ENCODE results near the gene VWA8.
"Not testable (repeated sequence)": the region's sequence is repeated elsewhere in the genome, so short reads cannot be mapped to it uniquely, and the experiment has no call there.

The VWA8 gene

DNA sequence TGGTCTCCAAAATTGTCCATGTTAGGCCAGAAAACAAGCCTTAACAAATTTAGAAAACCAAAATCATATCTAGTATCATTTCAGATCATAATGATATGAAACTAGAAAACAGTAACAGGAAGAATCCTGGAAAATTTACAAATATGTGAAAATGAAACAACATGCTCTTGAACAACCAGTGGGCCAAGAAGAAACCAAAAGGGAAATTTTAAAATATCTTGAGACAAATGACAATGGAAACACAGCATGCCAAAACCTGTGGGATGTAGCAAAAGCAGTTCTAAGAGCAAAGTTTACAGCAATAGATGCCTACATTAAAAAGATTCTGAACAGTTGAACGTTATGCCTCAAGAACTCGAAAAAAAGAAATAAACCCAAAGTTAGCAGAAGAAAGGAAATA, 32.6 kb downstream of the VWA8 start:
- DNase-seq (ENCODE audit: low read depth in 4 of 4, low spot score in 1 of 4), result no peak

DNA sequence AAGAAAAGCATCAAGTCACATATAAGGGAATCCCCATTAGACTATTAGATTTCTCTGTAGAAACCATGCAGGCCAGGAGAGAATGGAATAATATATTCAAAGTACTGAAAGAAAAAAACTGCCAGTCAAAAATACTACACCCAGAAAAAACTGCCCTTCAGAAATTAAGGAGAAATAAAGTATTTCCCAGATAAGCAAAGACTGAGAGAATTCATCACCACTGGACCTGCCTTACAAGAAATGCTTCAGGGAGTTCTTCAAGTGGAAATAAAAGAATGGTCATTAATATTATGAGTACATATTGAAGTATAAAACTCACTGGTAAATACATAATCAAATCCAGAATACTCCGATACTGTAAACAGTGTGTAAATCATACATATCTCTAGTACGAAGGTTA, 35.9 kb downstream of the VWA8 start:
- no peak for DNase-seq (ENCODE audit: low read depth in 4 of 4, low spot score in 1 of 4)

- not testable (repeated sequence) for DNase-seq (ENCODE audit: low read depth in 4 of 4, low spot score in 1 of 4)
Observed at GRCh38 chr13:41922894-41923293, 38.0 kb downstream of the VWA8 start.

GRCh38 chr13:41919741-41920487, 41.0 kb downstream of the VWA8 start:
- DNase-seq (ENCODE audit: low read depth in 4 of 4, low spot score in 1 of 4), result no peak

- DNase-seq (ENCODE audit: low read depth in 4 of 4, low spot score in 1 of 4), result no peak
Observed at GRCh38 chr13:41919031-41919740, 41.7 kb downstream of the VWA8 start.

- no peak for DNase-seq (ENCODE audit: low read depth in 4 of 4, low spot score in 1 of 4)
Observed at GRCh38 chr13:41917641-41918040, 43.3 kb downstream of the VWA8 start.

- DNase-seq (ENCODE audit: low read depth in 4 of 4, low spot score in 1 of 4), result no peak
Observed at GRCh38 chr13:41916173-41916954, 44.5 kb downstream of the VWA8 start.

- DNase-seq (ENCODE audit: low read depth in 4 of 4, low spot score in 1 of 4), result no peak
Observed at GRCh38 chr13:41915081-41915480, 45.8 kb downstream of the VWA8 start.

GRCh38 chr13:41914552-41914951, 46.4 kb downstream of the VWA8 start:
- no peak for DNase-seq (ENCODE audit: low read depth in 4 of 4, low spot score in 1 of 4)

GRCh38 chr13:41909506-41909905, 51.4 kb downstream of the VWA8 start:
- no peak for DNase-seq (ENCODE audit: low read depth in 4 of 4, low spot score in 1 of 4)

- no peak for DNase-seq (ENCODE audit: low read depth in 4 of 4, low spot score in 1 of 4)
Observed at GRCh38 chr13:41905600-41906254, 55.2 kb downstream of the VWA8 start.

- peak in 1 of 4 experiments; percentile 17 for DNase-seq (ENCODE audit: low read depth in 4 of 4, low spot score in 1 of 4)
Observed at GRCh38 chr13:41900918-41901317, 60.0 kb downstream of the VWA8 start.

- not testable (repeated sequence) for DNase-seq (ENCODE audit: low read depth in 4 of 4, low spot score in 1 of 4)
Observed at GRCh38 chr13:41898411-41898810, 62.5 kb downstream of the VWA8 start.

DNA sequence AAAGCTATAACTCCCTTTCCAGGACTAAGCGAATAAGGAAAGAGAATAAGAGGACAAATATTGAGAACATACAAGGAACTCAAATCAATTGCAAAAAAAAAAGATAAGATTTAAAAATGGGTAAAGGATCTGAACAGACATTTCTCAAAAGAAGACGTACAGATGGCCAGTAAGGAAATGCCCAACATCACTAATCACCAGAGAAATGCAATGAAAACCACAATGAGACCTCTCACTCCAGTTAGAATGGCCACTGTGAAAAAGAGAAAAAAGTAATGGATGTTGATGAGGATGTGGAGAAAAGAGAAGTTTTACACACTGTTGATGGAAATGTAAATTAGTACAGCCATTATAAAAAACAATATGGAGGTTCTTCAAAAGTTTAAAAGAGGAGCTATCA, 63.8 kb downstream of the VWA8 start:
- no peak for DNase-seq (ENCODE audit: low read depth in 4 of 4, low spot score in 1 of 4)

DNA sequence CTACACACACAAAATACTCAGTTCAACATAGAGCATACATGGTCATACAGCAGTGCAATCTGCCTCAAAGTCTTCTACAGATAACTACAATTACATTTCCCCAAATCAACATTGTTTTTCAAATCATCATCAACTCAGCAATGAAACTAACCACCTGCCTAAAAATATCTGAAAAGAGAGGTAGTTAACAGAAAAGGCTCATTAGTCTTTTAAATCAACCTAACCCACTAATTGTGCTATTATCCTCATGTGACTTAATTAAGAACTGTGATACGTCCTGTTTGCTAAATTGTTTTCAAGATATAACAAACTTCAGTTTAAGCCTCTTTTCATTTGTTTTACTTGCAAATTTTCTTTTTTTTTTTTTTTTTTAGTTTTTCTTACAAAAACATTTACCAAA, 65.4 kb downstream of the VWA8 start:
- no peak for DNase-seq (ENCODE audit: low read depth in 4 of 4, low spot score in 1 of 4)

DNA sequence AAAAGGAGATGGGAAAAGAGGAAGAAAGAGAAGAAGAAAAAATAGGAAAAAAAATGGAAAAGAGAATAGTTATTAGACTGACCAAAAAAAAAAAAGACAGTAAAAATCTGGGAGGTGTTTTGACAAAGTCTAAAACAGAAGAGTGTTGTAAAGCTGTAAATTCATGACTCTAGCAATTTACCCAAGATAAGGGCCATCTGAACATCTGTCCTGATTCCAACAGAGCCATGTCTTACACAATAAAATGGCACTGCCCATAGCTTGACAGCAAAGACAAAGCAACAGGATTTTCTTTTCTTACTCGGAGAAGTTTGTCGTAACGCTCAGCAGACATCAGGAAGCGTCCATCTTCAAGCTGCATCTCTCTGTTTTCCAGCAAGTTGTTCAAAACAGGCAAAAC, 69.8 kb downstream of the VWA8 start:
- DNase-seq (ENCODE audit: low read depth in 4 of 4, low spot score in 1 of 4), result no peak

- no peak for DNase-seq (ENCODE audit: low read depth in 4 of 4, low spot score in 1 of 4)
Observed at GRCh38 chr13:41883147-41883546, 77.8 kb downstream of the VWA8 start.

GRCh38 chr13:41881890-41882289, 79.0 kb downstream of the VWA8 start:
- DNase-seq (ENCODE audit: low read depth in 4 of 4, low spot score in 1 of 4), result not testable (repeated sequence)

GRCh38 chr13:41880966-41881365, 79.9 kb downstream of the VWA8 start:
- DNase-seq (ENCODE audit: low read depth in 4 of 4, low spot score in 1 of 4), result no peak

DNA sequence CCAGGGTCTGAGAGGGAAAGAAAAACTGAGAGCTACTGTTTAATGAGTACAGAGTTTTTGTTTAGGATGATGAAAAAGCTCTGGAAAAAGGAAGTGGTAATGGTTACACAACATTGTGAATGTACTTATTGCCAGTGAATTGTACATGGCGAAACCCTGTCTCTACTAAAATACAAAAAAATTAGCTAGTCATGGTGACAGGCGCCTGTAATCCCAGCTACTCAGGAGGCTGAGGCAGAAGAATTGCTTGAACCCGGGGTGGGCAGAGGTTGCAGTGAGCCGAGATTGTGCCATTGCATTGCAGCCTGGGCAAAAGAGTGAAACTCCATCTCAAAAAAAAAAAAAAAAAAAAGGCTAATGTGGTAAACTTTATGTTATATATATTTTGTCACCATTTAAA, 96.3 kb downstream of the VWA8 start:
- no peak for DNase-seq (ENCODE audit: low read depth in 4 of 4, low spot score in 1 of 4)

- DNase-seq (ENCODE audit: low read depth in 4 of 4, low spot score in 1 of 4), result not testable (repeated sequence)
Observed at GRCh38 chr13:41862659-41863058, 98.2 kb downstream of the VWA8 start.

Measured in stimulated activated CD4-positive, alpha-beta T cell treated with anti-CD3 and anti-CD28 coated beads, Interleukin-1b, Interleukin-23, amount 100 ng/mL, for 24 hours (primary cell).